Calu3 (cell line): ENCODE data around the gene TSPYL1. TPM values are rescaled to one million over a fixed set of nuclear protein-coding genes. Genes with fewer than 3 reads are reported as not detected.

Experiments used
- BruUV-seq: library from RNA; stranded (reverse); fragments of 400-500 nt; replicated peaks from 2 replicates; lab custom pipeline; 2021; lab: Mats Ljungman, UMichigan
- CTCF ChIA-PET: fragments of 300-600 bp; sonication (Branson Sonifier 250); formaldehyde crosslinking; loops from one replicate; lab custom pipeline; 2022; ENCODE audit warnings: antibody characterized with exemption; lab: Charles Lee
- DNase-seq: peaks from one replicate; pipeline ENCODE4 v3.0.0; 2022
- H3K27ac Mint-ChIP-seq: one replicate; pipeline ENCODE4 v1.8.0; 2022; ENCODE audit warnings: mixed read lengths; ENCODE audit not compliant: unreplicated experiment
- H3K27me3 Mint-ChIP-seq: one replicate; pipeline ENCODE4 v1.8.0; 2022; ENCODE audit warnings: mixed read lengths; ENCODE audit not compliant: unreplicated experiment
- H3K36me3 Mint-ChIP-seq: one replicate; pipeline ENCODE4 v1.8.0; 2022; ENCODE audit warnings: mild to moderate bottlenecking, moderate library complexity, mixed read lengths; ENCODE audit not compliant: insufficient read depth, unreplicated experiment
- H3K4me1 Mint-ChIP-seq: one replicate; pipeline ENCODE4 v1.8.0; 2022; ENCODE audit warnings: mild to moderate bottlenecking, low read depth, mixed read lengths; ENCODE audit not compliant: unreplicated experiment
- H3K4me3 Mint-ChIP-seq: one replicate; pipeline ENCODE4 v1.8.0; 2022; ENCODE audit warnings: mild to moderate bottlenecking, low read depth, moderate library complexity, mixed read lengths; ENCODE audit not compliant: unreplicated experiment
- H3K9me3 Mint-ChIP-seq: one replicate; pipeline ENCODE4 v1.8.0; 2022; ENCODE audit warnings: low read depth, mixed read lengths; ENCODE audit not compliant: unreplicated experiment
- intact Hi-C: fragments of 100-400 bp; cut with micrococcal nuclease; formaldehyde crosslinking; loops from one replicate; pipeline ENCODE4 v1.10.0; 2022; ENCODE audit not compliant: unreplicated experiment
- total RNA-seq: library from RNA; stranded (reverse); gene quantifications from 2 replicates; pipeline ENCODE4 v1.2.3, GENCODE V29; 2022
- TF ChIP-seq, protein P1 (sequence below): fragments of 200-600 bp; IDR thresholded peaks from one replicate; pipeline ENCODE4 v1.8.0; 2022; ENCODE audit warnings: antibody characterized with exemption; ENCODE audit not compliant: unreplicated experiment

Gene TSPYL1
- total RNA-seq, 1 experiment from 2014 or later = 79.0 TPM

DNA sequence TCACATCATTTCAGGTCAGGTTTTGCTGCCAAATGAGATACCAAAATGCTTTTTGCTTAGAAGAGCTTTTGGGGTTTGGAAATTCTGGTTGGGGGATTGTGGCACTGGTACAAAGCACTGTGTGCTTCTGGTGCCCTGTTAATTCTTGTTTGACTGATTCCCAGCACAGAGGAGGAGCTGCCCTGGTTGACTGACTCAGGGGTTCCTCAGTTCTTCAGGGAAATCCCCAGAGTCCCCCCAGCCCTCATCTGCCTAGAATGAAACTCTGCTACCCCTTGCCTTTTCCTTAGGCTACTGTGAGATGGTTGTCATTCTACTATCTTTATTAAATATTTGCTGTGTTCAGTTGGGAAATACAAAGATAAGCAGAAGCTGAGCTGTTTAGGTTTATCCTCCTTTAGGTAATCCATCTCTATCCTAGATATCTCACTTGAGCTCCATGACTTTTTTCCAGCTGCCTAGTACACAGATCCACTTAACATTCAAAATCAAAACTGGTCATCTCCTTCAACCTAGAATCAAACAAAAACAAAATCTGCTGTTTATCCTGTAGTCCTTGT, 24.9 kb upstream of the TSPYL1 start:
- Mint-ChIP-seq H3K9me3 (no peaks in the 10 kb centered on the region), H3K36me3 (no peaks in the 10 kb centered on the region), H3K27me3 (no peaks in the 10 kb centered on the region), H3K4me1 (no peaks in the 10 kb centered on the region), H3K27ac (no peak overlapping the region), H3K4me3 (no peak overlapping the region)
- intact Hi-C loops = no loop called here
- no peak for DNase-seq
- TF ChIP-seq, protein P1, sequence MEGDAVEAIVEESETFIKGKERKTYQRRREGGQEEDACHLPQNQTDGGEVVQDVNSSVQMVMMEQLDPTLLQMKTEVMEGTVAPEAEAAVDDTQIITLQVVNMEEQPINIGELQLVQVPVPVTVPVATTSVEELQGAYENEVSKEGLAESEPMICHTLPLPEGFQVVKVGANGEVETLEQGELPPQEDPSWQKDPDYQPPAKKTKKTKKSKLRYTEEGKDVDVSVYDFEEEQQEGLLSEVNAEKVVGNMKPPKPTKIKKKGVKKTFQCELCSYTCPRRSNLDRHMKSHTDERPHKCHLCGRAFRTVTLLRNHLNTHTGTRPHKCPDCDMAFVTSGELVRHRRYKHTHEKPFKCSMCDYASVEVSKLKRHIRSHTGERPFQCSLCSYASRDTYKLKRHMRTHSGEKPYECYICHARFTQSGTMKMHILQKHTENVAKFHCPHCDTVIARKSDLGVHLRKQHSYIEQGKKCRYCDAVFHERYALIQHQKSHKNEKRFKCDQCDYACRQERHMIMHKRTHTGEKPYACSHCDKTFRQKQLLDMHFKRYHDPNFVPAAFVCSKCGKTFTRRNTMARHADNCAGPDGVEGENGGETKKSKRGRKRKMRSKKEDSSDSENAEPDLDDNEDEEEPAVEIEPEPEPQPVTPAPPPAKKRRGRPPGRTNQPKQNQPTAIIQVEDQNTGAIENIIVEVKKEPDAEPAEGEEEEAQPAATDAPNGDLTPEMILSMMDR = no peak
- CTCF ChIA-PET = interaction anchor here (1.1 kb wide), 1 partner anchor 146 kb away, joined by 3 read pairs; no protein-coding TSS in a partner anchor
- BruUV-seq = no TSS peak

DNA sequence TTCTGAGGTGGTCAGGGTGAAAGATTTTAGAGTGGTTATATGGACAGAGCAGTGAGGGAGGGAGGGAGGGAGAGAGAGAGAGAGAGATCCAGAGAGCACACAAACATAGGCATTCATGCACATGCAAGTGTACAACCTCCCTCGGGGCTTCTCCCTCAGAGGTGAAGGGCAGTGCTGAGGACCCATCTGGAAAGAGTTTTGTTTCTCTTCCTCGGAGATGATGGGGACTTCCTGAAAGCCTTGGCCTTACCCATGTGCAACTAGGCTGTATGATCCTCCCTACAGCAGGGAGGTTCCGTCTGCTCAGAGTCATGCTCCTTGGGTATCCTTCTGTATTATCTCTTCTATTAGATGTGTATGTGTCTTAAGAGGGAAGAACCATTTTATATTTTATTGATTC, 21.4 kb upstream of the TSPYL1 start:
- H3K9me3 Mint-ChIP-seq = peaks cover 3% of the 10 kb centered on the region
- no peaks in the 10 kb centered on the region for H3K27me3 Mint-ChIP-seq
- CTCF ChIA-PET = no interaction called here
- no peaks in the 10 kb centered on the region for H3K36me3 Mint-ChIP-seq
- H3K27ac Mint-ChIP-seq = no peak overlapping the region
- intact Hi-C loops = no loop called here
- no peak for DNase-seq
- no peaks in the 10 kb centered on the region for H3K4me1 Mint-ChIP-seq
- no TSS peak for BruUV-seq
- TF ChIP-seq, protein P1 = no peak
- no peak overlapping the region for H3K4me3 Mint-ChIP-seq

DNA sequence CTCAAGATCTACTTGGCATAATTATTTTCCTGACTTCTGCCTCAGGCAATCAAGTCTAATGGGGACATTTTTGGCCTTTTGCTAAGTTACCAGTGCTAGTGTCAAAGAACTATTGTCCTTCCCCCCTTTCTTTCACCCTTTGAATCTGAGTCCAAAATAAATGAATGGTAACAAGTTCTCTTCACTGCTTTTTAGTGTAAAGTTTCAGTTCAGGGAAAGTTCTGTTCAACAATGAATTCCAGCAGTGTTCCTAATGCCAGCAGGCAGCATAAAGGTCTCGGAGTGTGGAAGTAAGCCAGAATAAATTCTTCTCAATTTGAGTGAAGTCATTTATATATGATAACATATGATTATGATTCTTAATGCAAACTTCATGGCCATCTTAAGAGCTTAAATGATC, 20.8 kb upstream of the TSPYL1 start:
- no peak for DNase-seq
- intact Hi-C loops = no loop called here
- no peaks in the 10 kb centered on the region for H3K4me1 Mint-ChIP-seq
- H3K36me3 Mint-ChIP-seq = no peaks in the 10 kb centered on the region
- BruUV-seq = no TSS peak
- TF ChIP-seq, protein P1 = no peak
- H3K9me3 Mint-ChIP-seq = peaks cover 3% of the 10 kb centered on the region
- H3K27ac Mint-ChIP-seq = no peak overlapping the region
- no peaks in the 10 kb centered on the region for H3K27me3 Mint-ChIP-seq
- CTCF ChIA-PET = no interaction called here
- no peak overlapping the region for H3K4me3 Mint-ChIP-seq

DNA sequence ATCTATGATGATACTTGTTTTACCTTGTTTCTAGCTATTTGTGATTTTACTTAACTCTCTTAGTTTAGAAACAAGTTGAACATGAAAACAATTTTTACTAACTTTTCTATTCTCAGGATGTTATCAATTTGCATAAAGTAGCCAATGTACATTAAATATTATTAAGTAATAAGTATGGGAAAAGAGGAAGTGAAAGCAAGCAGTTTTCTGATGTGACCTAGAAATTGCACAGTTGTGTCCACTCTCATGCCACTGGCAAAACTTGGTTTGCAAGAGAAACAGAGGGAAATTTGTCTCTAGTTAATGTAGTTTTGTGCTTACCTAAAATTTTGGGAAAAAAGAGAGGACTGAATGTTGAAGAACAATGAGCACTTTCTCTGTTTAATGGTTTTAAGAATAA, 19.2 kb upstream of the TSPYL1 start:
- intact Hi-C loops = no loop called here
- CTCF ChIA-PET = no interaction called here
- BruUV-seq = no TSS peak
- Mint-ChIP-seq H3K27ac (no peak overlapping the region), H3K36me3 (no peaks in the 10 kb centered on the region), H3K27me3 (no peaks in the 10 kb centered on the region), H3K4me3 (no peak overlapping the region), H3K4me1 (no peaks in the 10 kb centered on the region), H3K9me3 (peaks cover 3% of the 10 kb centered on the region)
- DNase-seq = no peak
- TF ChIP-seq, protein P1 = no peak
